ENCODE results near the gene HNRNPUL1. TPM values are rescaled to one million over a fixed set of nuclear protein-coding genes. Genes with fewer than 3 reads are reported as not detected.

The HNRNPUL1 gene
- total and polyA plus RNA-seq, 2 donors (not counting 1 experiment from before 2014, with no cell fraction given) = 36.4 to 58.1 TPM

DNA sequence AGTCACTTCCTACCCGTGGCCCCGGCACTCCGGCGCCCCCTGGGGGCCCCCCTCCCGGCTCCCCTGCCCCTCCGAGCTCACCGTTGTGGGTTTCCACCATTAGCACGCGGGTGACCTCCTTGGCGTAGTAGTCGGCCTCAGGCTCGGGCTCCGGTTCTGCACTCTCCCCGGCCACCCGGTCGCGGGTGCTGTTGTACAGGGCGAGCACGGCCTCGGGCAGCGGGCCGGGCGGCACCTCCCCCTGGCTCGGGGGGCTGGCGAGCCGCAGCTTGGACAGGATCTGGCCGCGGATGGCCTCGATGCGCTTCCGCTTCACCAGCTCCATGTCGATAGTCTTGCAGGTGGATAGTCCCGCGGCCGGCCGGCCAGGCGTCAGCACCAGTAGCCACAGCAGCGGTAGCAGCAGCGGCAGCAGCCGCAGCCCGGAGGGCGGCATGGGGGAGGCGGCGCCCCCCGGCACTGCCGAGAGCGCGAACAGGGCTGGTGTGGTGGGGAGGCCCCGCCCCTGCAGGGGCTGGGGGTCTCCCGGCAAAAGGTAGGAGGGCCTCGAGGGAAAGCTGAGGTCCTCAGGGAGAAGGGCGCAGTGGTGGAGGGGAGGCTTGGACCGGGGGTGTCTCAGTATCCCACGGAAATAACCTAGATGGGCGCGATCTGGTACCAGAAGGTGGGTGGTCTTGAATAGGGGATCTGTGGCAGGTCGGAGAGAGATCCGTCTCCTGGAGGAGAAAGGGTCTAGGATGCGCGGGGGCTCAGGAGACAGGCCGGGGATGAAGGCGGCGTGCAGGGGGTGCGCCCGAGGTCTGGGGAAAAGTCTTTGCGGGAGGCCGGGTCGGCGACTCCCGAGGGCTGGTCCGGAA is 88.7 kb downstream of the HNRNPUL1 start:
- Histone ChIP-seq H3K9me3 (ENCODE audit: control insufficient read depth, insufficient read depth, low read depth, low read length) (no peaks in the 10 kb centered on the region), H3K79me2 (ENCODE audit: control insufficient read depth, insufficient read depth, low read length) (peaks cover 28% of the 10 kb centered on the region), H3K36me3 (ENCODE audit: control insufficient read depth, insufficient read depth, low read length) (peaks cover 2% of the 10 kb centered on the region), H3K27me3 (ENCODE audit: control insufficient read depth, insufficient read depth, low read length) (no peaks in the 10 kb centered on the region), H3K4me3 (replicated peaks in 1 of 4; ENCODE audit: control extremely low read depth in 1 of 4, insufficient read depth in 1 of 4, low read depth in 3 of 4, low read length in 4 of 4) (peak overlapping the region; percentile 80 to 92 (median 87)), H4K20me1 (ENCODE audit: control insufficient read depth, extremely low read depth, insufficient read depth, low read length) (peaks cover 1% of the 10 kb centered on the region), H3K9ac (ENCODE audit: insufficient read depth, low read length) (peak overlapping the region; percentile 69), H3K27ac (ENCODE audit: insufficient read depth, low read length) (peak overlapping the region; percentile 67), H3K4me2 (ENCODE audit: extremely low read depth, insufficient read depth, low read length) (peak overlapping the region; percentile 98), H3K4me1 (ENCODE audit: control insufficient read depth, extremely low read depth, insufficient read depth, low read length) (peaks cover 5% of the 10 kb centered on the region), H2AFZ (ENCODE audit: low read length) (no peak overlapping the region)
- DNase-seq (ENCODE audit: low read depth in 2 of 2) = peak; percentile 44 to 48
- TF ChIP-seq, protein P1, sequence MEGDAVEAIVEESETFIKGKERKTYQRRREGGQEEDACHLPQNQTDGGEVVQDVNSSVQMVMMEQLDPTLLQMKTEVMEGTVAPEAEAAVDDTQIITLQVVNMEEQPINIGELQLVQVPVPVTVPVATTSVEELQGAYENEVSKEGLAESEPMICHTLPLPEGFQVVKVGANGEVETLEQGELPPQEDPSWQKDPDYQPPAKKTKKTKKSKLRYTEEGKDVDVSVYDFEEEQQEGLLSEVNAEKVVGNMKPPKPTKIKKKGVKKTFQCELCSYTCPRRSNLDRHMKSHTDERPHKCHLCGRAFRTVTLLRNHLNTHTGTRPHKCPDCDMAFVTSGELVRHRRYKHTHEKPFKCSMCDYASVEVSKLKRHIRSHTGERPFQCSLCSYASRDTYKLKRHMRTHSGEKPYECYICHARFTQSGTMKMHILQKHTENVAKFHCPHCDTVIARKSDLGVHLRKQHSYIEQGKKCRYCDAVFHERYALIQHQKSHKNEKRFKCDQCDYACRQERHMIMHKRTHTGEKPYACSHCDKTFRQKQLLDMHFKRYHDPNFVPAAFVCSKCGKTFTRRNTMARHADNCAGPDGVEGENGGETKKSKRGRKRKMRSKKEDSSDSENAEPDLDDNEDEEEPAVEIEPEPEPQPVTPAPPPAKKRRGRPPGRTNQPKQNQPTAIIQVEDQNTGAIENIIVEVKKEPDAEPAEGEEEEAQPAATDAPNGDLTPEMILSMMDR (conservative IDR thresholded peaks at IDR 0.05 in 1 of 2, IDR thresholded peaks at IDR 0.05 in 1 of 2; ENCODE audit: low read depth in 1 of 2, low read length in 2 of 2) = peak; percentile 40 to 41
- no peak for TF ChIP-seq EZH2 (IDR thresholded peaks at IDR 0.05; ENCODE audit: low read length, missing control alignments)

DNA sequence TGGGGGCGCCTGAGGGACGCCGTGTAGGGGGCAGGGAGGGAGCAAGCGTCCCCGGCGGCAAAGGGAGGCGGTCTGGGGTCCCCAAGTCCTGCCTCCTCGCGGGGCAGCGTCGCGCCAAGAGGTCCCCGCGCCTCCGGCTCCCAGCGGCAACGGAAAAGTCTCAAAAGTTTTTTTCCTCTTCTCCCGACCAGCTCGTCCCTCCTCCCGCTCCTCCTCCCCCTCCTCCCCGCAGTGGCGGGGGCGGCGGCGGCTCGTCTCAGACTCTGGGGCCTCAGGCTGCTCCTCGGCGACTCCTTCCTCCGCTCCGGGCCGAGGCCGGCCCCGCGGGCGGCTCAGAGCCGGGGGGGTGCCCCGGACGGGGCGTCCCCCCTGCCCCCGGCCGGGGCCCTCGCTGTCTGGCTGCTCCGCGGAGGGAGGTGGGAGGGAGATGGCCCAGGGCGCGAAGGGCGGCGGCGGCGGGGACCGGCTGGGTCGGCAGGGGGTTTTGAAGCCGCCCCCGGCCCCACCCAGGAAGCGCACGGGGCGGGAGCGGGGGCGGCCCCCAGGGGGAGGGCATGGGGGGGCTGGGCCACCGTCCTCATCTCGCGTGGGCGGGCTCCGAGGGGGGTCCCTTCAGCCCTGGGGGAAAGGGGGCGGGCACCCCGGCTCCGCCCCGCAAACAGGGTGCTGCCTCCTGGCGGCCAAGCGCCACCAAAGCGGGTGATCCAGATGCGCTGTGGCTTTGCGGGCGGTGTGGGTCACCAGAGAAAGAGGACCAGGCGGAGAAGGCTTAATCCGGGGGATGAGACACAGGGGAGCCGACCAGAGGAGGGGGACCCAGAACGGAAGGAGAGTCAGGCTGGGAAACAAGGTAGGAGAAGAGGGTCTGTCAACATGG is 89.5 kb downstream of the HNRNPUL1 start, which contains the start of gene TGFB1:
Gene TGFB1, minus strand, starts transcription at position 457 of the 877 bp plus-strand sequence. CDS start 878 bp downstream, outside the sequence.
- Histone ChIP-seq H3K27ac (ENCODE audit: insufficient read depth, low read length) (peak within 1 kb of the TSS; percentile 67), H3K36me3 (ENCODE audit: control insufficient read depth, insufficient read depth, low read length) (no peaks in the 10 kb centered on the region), H3K9me3 (ENCODE audit: control insufficient read depth, insufficient read depth, low read depth, low read length) (no peaks in the 10 kb centered on the region), H2AFZ (ENCODE audit: low read length) (no peak within 1 kb of the TSS), H3K4me1 (ENCODE audit: control insufficient read depth, extremely low read depth, insufficient read depth, low read length) (peaks cover 5% of the 10 kb centered on the region), H3K9ac (ENCODE audit: insufficient read depth, low read length) (peak within 1 kb of the TSS; percentile 69), H4K20me1 (ENCODE audit: control insufficient read depth, extremely low read depth, insufficient read depth, low read length) (peaks cover 1% of the 10 kb centered on the region), H3K4me3 (replicated peaks in 1 of 4; ENCODE audit: control extremely low read depth in 1 of 4, insufficient read depth in 1 of 4, low read depth in 3 of 4, low read length in 4 of 4) (peak within 1 kb of the TSS; percentile 80 to 92 (median 87)), H3K4me2 (ENCODE audit: extremely low read depth, insufficient read depth, low read length) (peak within 1 kb of the TSS; percentile 98), H3K27me3 (ENCODE audit: control insufficient read depth, insufficient read depth, low read length) (no peaks in the 10 kb centered on the region), H3K79me2 (ENCODE audit: control insufficient read depth, insufficient read depth, low read length) (peaks cover 28% of the 10 kb centered on the region)
- DNase-seq (ENCODE audit: low read depth in 2 of 2) = peak; percentile 85 to 86
- TF ChIP-seq, protein P1 (conservative IDR thresholded peaks at IDR 0.05 in 1 of 2, IDR thresholded peaks at IDR 0.05 in 1 of 2; ENCODE audit: low read depth in 1 of 2, low read length in 2 of 2) = peak; percentile 80 to 83
- no peak for TF ChIP-seq EZH2 (IDR thresholded peaks at IDR 0.05; ENCODE audit: low read length, missing control alignments)

Data from fibroblast of lung (primary cell).